SK-N-SH (cell line): ENCODE results near the gene TCEANC. TPM values are rescaled to one million over a fixed set of nuclear protein-coding genes. Genes with fewer than 3 reads are reported as not detected.

Source experiments
- CTCF ChIA-PET: fragments of 300-600, 350-600 bp; formaldehyde crosslinking; extraction: SDS; loops from one replicate; lab custom pipeline; 2021; lab: Yijun Ruan, JAX
- POLR2A ChIA-PET: fragments of 350-600 bp; sonication (Branson Sonifier 250); formaldehyde crosslinking; extraction: SDS; loops from one replicate; lab custom pipeline; 2020; ENCODE audit warnings: antibody characterized with exemption, inconsistent platforms; lab: Yijun Ruan, JAX
- DNase-seq: peaks from one replicate; pipeline ENCODE4 v3.0.0; 2012
- H2AFZ ChIP-seq: fragments of 200-600 bp; sonication (generic); 2 replicates; pipeline ENCODE4 v1.8.1; 2016; ENCODE audit warnings: antibody characterized with exemption, mild to moderate bottlenecking, low read depth
- H3F3A ChIP-seq: fragments of 200-600 bp; sonication (generic); replicated peaks from 2 replicates; pipeline ENCODE3; 2016; ENCODE audit warnings: antibody characterized with exemption, mild to moderate bottlenecking; ENCODE audit not compliant: insufficient read depth
- H3K27ac ChIP-seq, 2 experiments: fragments of 200-500 bp in 1 of 2; fragments of 200-600 bp in 1 of 2; sonication (Bioruptor generic) in 1 of 2; sonication (generic), shearing (Covaris generic) in 1 of 2; 2 replicates each; pipeline versions ENCODE4 v1.5.1 to v1.6.1; 2014 to 2016; ENCODE audit warnings: low read depth in 2 of 2, inconsistent platforms in 1 of 2, low read length in 1 of 2, mild to moderate bottlenecking in 1 of 2, mixed read lengths in 1 of 2
- H3K27me3 ChIP-seq: fragments of 200-600 bp; sonication (generic), shearing (Covaris generic); 2 replicates; pipeline ENCODE4 v1.6.1; 2016; ENCODE audit warnings: mixed run types; ENCODE audit not compliant: insufficient read depth
- H3K36me3 ChIP-seq, 2 experiments: fragments of 200-500 bp in 1 of 2; fragments of 200-600 bp in 1 of 2; sonication (Bioruptor generic) in 1 of 2; sonication (generic) in 1 of 2; replicated peaks in 1 of 2; 2 replicates each; pipeline versions ENCODE3 to v1.5.1; 2014 to 2016; ENCODE audit warnings: low read length in 1 of 2, mild to moderate bottlenecking in 1 of 2; ENCODE audit not compliant: insufficient read depth in 2 of 2, control insufficient read depth in 1 of 2
- H3K4me1 ChIP-seq, 2 experiments: fragments of 200-500 bp in 1 of 2; fragments of 200-600 bp in 1 of 2; sonication (Bioruptor generic) in 1 of 2; sonication (generic), shearing (Covaris generic) in 1 of 2; 2 replicates each; pipeline versions ENCODE4 v1.5.1 to v1.6.1; 2014 to 2016; ENCODE audit warnings: low read depth in 1 of 2, low read length in 1 of 2, mixed run types in 1 of 2; ENCODE audit not compliant: insufficient read depth in 2 of 2, control insufficient read depth in 1 of 2
- H3K4me2 ChIP-seq: fragments of 200-600 bp; sonication (generic), shearing (Covaris generic); 2 replicates; pipeline ENCODE4 v1.6.1; 2017; ENCODE audit warnings: mixed run types
- H3K4me3 ChIP-seq, 2 experiments: fragments of 200-500 bp in 1 of 2; fragments of 200-600 bp in 1 of 2; sonication (Bioruptor generic) in 1 of 2; sonication (generic), shearing (Covaris generic) in 1 of 2; 2 replicates each; pipeline versions ENCODE4 v1.5.1 to v1.8.1; 2014 to 2016; ENCODE audit warnings: low read depth in 2 of 2, inconsistent platforms in 1 of 2, low read length in 1 of 2, mild to moderate bottlenecking in 1 of 2, mixed read lengths in 1 of 2, moderate library complexity in 1 of 2
- H3K79me2 ChIP-seq: fragments of 200-600 bp; sonication (generic); 2 replicates; pipeline ENCODE4 v1.8.1; 2017; ENCODE audit warnings: mild to moderate bottlenecking; ENCODE audit not compliant: insufficient read depth
- H3K9ac ChIP-seq: fragments of 200-600 bp; sonication (generic); 2 replicates; pipeline ENCODE4 v1.6.1; 2017; ENCODE audit warnings: mixed run types
- H3K9me2 ChIP-seq: fragments of 200-600 bp; sonication (generic); 2 replicates; pipeline ENCODE4 v1.6.1; 2017; ENCODE audit warnings: mixed run types
- H3K9me3 ChIP-seq: fragments of 200-600 bp; sonication (generic); 2 replicates; pipeline ENCODE4 v1.6.1; 2017; ENCODE audit warnings: mixed run types, mild to moderate bottlenecking, moderate library complexity
- H4K20me1 ChIP-seq: fragments of 200-600 bp; sonication (generic); 2 replicates; pipeline ENCODE4 v1.6.1; 2017; ENCODE audit warnings: mild to moderate bottlenecking, mixed run types; ENCODE audit not compliant: insufficient read depth
- CHD2 ChIP-seq: fragments of 150-350 bp; IDR thresholded peaks from 2 replicates; pipeline ENCODE4 v1.6.1; 2018; ENCODE audit warnings: low read length; ENCODE audit not compliant: partially characterized antibody
- ELF1 ChIP-seq: IDR thresholded peaks from 2 replicates; pipeline ENCODE4 v1.4.0; 2012
- EP300 ChIP-seq, 2 experiments: IDR thresholded peaks; 2 replicates each; pipeline versions ENCODE4 v1.4.0 to v1.6.1; 2012; ENCODE audit warnings: borderline replicate concordance in 1 of 2, low read depth in 1 of 2, low read length in 1 of 2
- EZH2phosphoT487 ChIP-seq: fragments of 200-600 bp; sonication (generic); IDR thresholded peaks from 2 replicates; pipeline ENCODE4 v1.6.1; 2017; ENCODE audit warnings: low read depth, mixed run types, mild to moderate bottlenecking, antibody characterized with exemption, moderate library complexity, borderline replicate concordance
- FOXJ3 ChIP-seq: sonication (generic); formaldehyde crosslinking; IDR thresholded peaks from 2 replicates; pipeline ENCODE4 v1.5.1; 2020; ENCODE audit warnings: mild to moderate bottlenecking, missing genetic modification reagents
- GABPA ChIP-seq: IDR thresholded peaks from 2 replicates; pipeline ENCODE4 v1.4.0; 2012; ENCODE audit warnings: low read depth, mild to moderate bottlenecking
- MXI1 ChIP-seq: IDR thresholded peaks from 2 replicates; pipeline ENCODE4 v1.6.1; 2012; ENCODE audit warnings: mild to moderate bottlenecking, low read depth, low read length, improper control_type of control experiment
- NFIC ChIP-seq: IDR thresholded peaks from 2 replicates; pipeline ENCODE4 v1.4.0; 2012; ENCODE audit warnings: borderline replicate concordance
- NRF1 ChIP-seq: IDR thresholded peaks from 2 replicates; pipeline ENCODE4 v1.6.1; 2012; ENCODE audit warnings: low read depth, mild to moderate bottlenecking, low read length
- RCOR1 ChIP-seq: fragments of 150-350 bp; IDR thresholded peaks from 2 replicates; pipeline ENCODE4 v1.6.1; 2017; ENCODE audit warnings: antibody characterized with exemption, low read length
- RXRA ChIP-seq: IDR thresholded peaks from 2 replicates; pipeline ENCODE4 v1.4.0; 2012; ENCODE audit warnings: low read depth, mild to moderate bottlenecking, borderline replicate concordance
- USF1 ChIP-seq: IDR thresholded peaks from 2 replicates; pipeline ENCODE4 v1.4.0; 2012; ENCODE audit warnings: low read depth, borderline replicate concordance
- USF2 ChIP-seq: fragments of 150-350 bp; IDR thresholded peaks from 2 replicates; pipeline ENCODE4 v1.6.1; 2017; ENCODE audit warnings: antibody characterized with exemption, low read length, low read depth, borderline replicate concordance
- YY1 ChIP-seq: IDR thresholded peaks from 2 replicates; pipeline ENCODE4 v1.4.0; 2012; ENCODE audit warnings: low read depth, mild to moderate bottlenecking
- WGBS: methylation state at CpG from one replicate; pipeline ENCODE4 v1.1.6; 2017; ENCODE audit warnings: low lambda C conversion rate; 5-methylcytosine and 5-hydroxymethylcytosine counted together
- polyA plus RNA-seq, 3 experiments: library from polyadenylated mRNA; depleted of rRNA; stranded (reverse); fragments of >200 nt; gene quantifications; 2 replicates each; pipeline ENCODE4 v1.2.3, GENCODE V29; 2012

Gene TCEANC
- polyA plus RNA-seq, 1 of the 3 experiments (the other 2 are of a cell fraction) = 0.84 TPM

DNA sequence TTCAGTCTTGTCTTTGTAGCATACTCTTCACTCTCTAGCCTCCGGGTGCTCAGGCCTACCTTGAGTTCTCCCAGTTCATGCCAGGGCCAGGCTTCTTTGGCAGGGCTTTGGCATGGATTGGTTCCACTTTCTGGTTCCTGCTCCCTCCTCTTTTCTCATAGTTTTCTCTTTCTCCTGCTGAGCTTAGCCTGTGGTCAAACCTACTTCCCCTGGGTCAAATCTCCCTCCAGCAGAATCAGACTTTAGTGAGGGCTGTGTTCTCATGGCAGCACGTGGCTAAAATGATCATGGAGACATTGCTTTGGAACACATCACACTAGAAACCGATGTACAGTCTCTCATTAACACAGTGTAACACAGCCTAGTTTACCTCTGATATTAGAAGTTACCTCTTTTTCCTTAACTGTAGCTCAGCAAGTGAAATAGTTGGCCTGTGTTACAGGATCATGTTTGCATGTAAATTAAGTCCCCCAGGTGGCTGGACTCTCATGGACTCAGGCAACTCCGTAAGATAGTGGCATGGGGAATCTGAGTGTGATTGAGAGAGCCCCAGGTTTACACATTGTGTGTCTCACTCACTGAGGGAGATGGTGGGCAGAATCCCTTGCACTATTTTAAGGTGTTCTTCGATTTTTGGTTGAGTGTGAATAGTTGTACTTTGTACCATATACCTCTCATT is 49.3 kb downstream of the TCEANC start:
- H4K20me1 ChIP-seq = peaks cover 37% of the 10 kb centered on the region
- no peak overlapping the region for H3K27ac ChIP-seq
- no peak for TF ChIP-seq YY1
- no peak for TF ChIP-seq FOXJ3 (CRISPR knock-in tag)
- TF ChIP-seq CHD2 = no peak
- TF ChIP-seq RXRA = no peak
- no peaks in the 10 kb centered on the region for H3F3A ChIP-seq
- H3K79me2 ChIP-seq = peaks cover 83% of the 10 kb centered on the region
- ChIA-PET POLR2A (no interaction called here), CTCF (no interaction called here)
- H3K4me3 ChIP-seq = no peak overlapping the region
- no peak overlapping the region for H3K9ac ChIP-seq
- 91% methylated on average over 5 of the region's 5 CpGs for WGBS
- H3K9me2 ChIP-seq = no peaks in the 10 kb centered on the region
- peaks cover 4 to 10% of the 10 kb centered on the region in 2 experiments for H3K36me3 ChIP-seq
- H3K4me2 ChIP-seq = no peak overlapping the region
- no peak for DNase-seq
- no peaks in the 10 kb centered on the region for H3K27me3 ChIP-seq
- H3K9me3 ChIP-seq = no peaks in the 10 kb centered on the region
- H3K4me1 ChIP-seq = peaks cover 0 to 20% of the 10 kb centered on the region in 2 experiments; a peak in 1 of 4 replicates
- no peak overlapping the region for H2AFZ ChIP-seq

DNA sequence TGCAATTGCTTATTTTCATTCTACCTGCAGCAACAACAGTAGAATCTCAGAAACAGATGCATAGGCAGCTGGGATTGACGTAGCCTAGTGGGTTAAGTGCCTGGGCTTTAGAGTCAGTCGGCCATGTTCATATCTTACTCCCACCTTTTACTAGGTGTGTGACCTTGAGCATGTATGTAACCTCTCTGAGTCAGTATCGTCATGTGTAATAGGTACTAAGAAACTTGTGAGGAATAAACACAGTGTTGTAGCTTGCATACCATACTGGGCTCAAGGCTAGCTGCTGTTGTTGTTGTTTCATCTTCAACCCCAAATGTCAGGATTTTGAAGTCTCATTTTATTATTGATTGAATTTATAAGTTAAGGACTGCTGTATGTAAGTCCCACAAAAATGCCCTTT is 50.2 kb downstream of the TCEANC start:
- POLR2A ChIA-PET = no interaction called here
- H3K4me2 ChIP-seq = no peak overlapping the region

More for the DNA sequence above, 50.2 kb downstream of the TCEANC start:
- H3K36me3 ChIP-seq = peaks cover 7 to 16% of the 10 kb centered on the region in 2 experiments
- no peaks in the 10 kb centered on the region for H3K9me3 ChIP-seq
- H3K79me2 ChIP-seq = peaks cover 82% of the 10 kb centered on the region
- no peak for TF ChIP-seq EP300 (IDR thresholded peaks at IDR 0.05; ENCODE audit: borderline replicate concordance in 1 of 2, low read depth in 1 of 2, low read length in 1 of 2)
- no peak for TF ChIP-seq USF1
- TF ChIP-seq USF2 = no peak
- no peak for TF ChIP-seq FOXJ3 (CRISPR knock-in tag)
- no peak for TF ChIP-seq ELF1
- no peak for TF ChIP-seq YY1
- TF ChIP-seq EZH2phosphoT487 = no peak
- no peak for TF ChIP-seq NRF1
- TF ChIP-seq NFIC = no peak
- TF ChIP-seq GABPA = no peak
- no peak for TF ChIP-seq MXI1
- TF ChIP-seq RCOR1 = no peak
- TF ChIP-seq, all 33 proteins: peak for 0
- H3K9ac ChIP-seq = no peak overlapping the region
- no peak overlapping the region for H3K27ac ChIP-seq
- peaks cover 0 to 19% of the 10 kb centered on the region in 2 experiments; a peak in 1 of 4 replicates for H3K4me1 ChIP-seq
- peaks cover 36% of the 10 kb centered on the region for H4K20me1 ChIP-seq
- H3K9me2 ChIP-seq = no peaks in the 10 kb centered on the region
- H3F3A ChIP-seq = no peaks in the 10 kb centered on the region
- 100% methylated on average over 3 of the region's 3 CpGs for WGBS
- H3K4me3 ChIP-seq = no peak overlapping the region
- DNase-seq = no peak
- CTCF ChIA-PET = interaction anchor here (0.8 kb wide), 1 partner anchor 14 kb away, joined by 4 read pairs; the partner anchor contains the start of gene RAB9A
- no peak overlapping the region for H2AFZ ChIP-seq
- H3K27me3 ChIP-seq = no peaks in the 10 kb centered on the region
